Panc1 (cell line): ENCODE measurements around the gene COL16A1. TPM values are rescaled to one million over a fixed set of nuclear protein-coding genes. Genes with fewer than 3 reads are reported as not detected.

Experiments
- ATAC-seq: fragments of 200-7000 bp; cut with Tn5 transposase; 2 replicates; pipeline ENCODE4 v1.9.1; 2020; ENCODE audit warnings: mild to moderate bottlenecking, moderate library complexity
- BruUV-seq: library from RNA; stranded (reverse); fragments of 400-500 nt; replicated peaks from 2 replicates; lab custom pipeline; 2021; lab: Mats Ljungman, UMichigan
- CTCF ChIA-PET: fragments of 300-600 bp; sonication (Branson Sonifier 250); formaldehyde crosslinking; loops from one replicate; lab custom pipeline; 2022; ENCODE audit warnings: antibody characterized with exemption; lab: Charles Lee
- POLR2A ChIA-PET: fragments of 300-600 bp; sonication (Branson Sonifier 250); formaldehyde crosslinking; loops from one replicate; lab custom pipeline; 2022; ENCODE audit warnings: antibody characterized with exemption; lab: Charles Lee
- DNase-seq: peaks from one replicate; pipeline ENCODE4 v3.0.0-alpha.2; 2010; ENCODE audit warnings: low read depth, low spot score
- H3K27ac ChIP-seq: 2 replicates; pipeline ENCODE4 v1.5.1; 2011; ENCODE audit warnings: mild to moderate bottlenecking, low read length, inconsistent platforms
- H3K27me3 ChIP-seq: fragments of 200-500 bp; sonication (Bioruptor generic); 2 replicates; pipeline ENCODE4 v1.6.0; 2014; ENCODE audit warnings: low read length, inconsistent platforms; ENCODE audit not compliant: control insufficient read depth, insufficient read depth
- H3K36me3 ChIP-seq: fragments of 200-500 bp; sonication (Bioruptor generic); 2 replicates; pipeline ENCODE4 v1.5.1; 2014; ENCODE audit warnings: inconsistent platforms, mild to moderate bottlenecking, low read length, moderate library complexity; ENCODE audit not compliant: control insufficient read depth, insufficient read depth
- H3K4me1 ChIP-seq: 2 replicates; pipeline ENCODE4 v1.5.1; 2011; ENCODE audit warnings: inconsistent platforms, mild to moderate bottlenecking, low read length, moderate library complexity; ENCODE audit not compliant: control insufficient read depth, insufficient read depth
- H3K4me3 ChIP-seq, 2 experiments: 2 replicates each; pipeline ENCODE4 v1.5.1; 2011 to 2012; ENCODE audit warnings: low read depth in 2 of 2, low read length in 2 of 2, mild to moderate bottlenecking in 2 of 2, inconsistent platforms in 1 of 2, moderate library complexity in 1 of 2
- H3K9me3 ChIP-seq: fragments of 200-500 bp; sonication (Bioruptor generic); 2 replicates; pipeline ENCODE4 v1.5.1; 2014; ENCODE audit warnings: low read depth, mild to moderate bottlenecking, inconsistent platforms, low read length, moderate library complexity; ENCODE audit not compliant: control insufficient read depth, insufficient read depth
- POLR2AphosphoS5 ChIP-seq: IDR thresholded peaks from 2 replicates; pipeline ENCODE4 v1.6.1; 2012; ENCODE audit warnings: mild to moderate bottlenecking, low read depth, low read length, moderate library complexity
- SIN3A ChIP-seq: IDR thresholded peaks from 2 replicates; pipeline ENCODE4 v1.6.1; 2012; ENCODE audit warnings: low read depth, mild to moderate bottlenecking, low read length, moderate library complexity, borderline replicate concordance; ENCODE audit not compliant: insufficient read depth
- TCF7L2 ChIP-seq: IDR thresholded peaks from 2 replicates; pipeline ENCODE4 v1.6.1; 2011; ENCODE audit warnings: mild to moderate bottlenecking, low read depth, low read length, inconsistent platforms
- in situ Hi-C: cut with HindIII; loops from 2 replicates; pipeline ENCODE4 v1.10.0; 2016; ENCODE audit warnings: low sequenced_read_pairs, low pct_unique_long_range_greater_than_20kb
- intact Hi-C: fragments of 100-400 bp; cut with micrococcal nuclease; formaldehyde crosslinking; loops from one replicate; pipeline ENCODE4 v1.10.0; 2022; ENCODE audit not compliant: unreplicated experiment
- total RNA-seq: library from RNA; stranded (reverse); gene quantifications from one replicate; pipeline ENCODE4 v1.2.1, GENCODE V29; 2021; ENCODE audit not compliant: unreplicated experiment
- TF ChIP-seq, protein P1 (sequence below): fragments of 450-650 bp; IDR thresholded peaks from 2 replicates; pipeline ENCODE4 v1.5.1; 2017; ENCODE audit warnings: mild to moderate bottlenecking
- TF ChIP-seq, protein P2 (sequence below), 2 experiments: IDR thresholded peaks; 2 replicates each; pipeline ENCODE4 v1.6.1; 2011 to 2012; ENCODE audit warnings: low read depth in 2 of 2, control low read depth in 1 of 2, low read length in 1 of 2, mild to moderate bottlenecking in 1 of 2, moderate library complexity in 1 of 2; ENCODE audit not compliant: insufficient read depth in 1 of 2

The COL16A1 gene
- total RNA-seq, 1 experiment from 2014 or later, result 7.6 TPM

DNA sequence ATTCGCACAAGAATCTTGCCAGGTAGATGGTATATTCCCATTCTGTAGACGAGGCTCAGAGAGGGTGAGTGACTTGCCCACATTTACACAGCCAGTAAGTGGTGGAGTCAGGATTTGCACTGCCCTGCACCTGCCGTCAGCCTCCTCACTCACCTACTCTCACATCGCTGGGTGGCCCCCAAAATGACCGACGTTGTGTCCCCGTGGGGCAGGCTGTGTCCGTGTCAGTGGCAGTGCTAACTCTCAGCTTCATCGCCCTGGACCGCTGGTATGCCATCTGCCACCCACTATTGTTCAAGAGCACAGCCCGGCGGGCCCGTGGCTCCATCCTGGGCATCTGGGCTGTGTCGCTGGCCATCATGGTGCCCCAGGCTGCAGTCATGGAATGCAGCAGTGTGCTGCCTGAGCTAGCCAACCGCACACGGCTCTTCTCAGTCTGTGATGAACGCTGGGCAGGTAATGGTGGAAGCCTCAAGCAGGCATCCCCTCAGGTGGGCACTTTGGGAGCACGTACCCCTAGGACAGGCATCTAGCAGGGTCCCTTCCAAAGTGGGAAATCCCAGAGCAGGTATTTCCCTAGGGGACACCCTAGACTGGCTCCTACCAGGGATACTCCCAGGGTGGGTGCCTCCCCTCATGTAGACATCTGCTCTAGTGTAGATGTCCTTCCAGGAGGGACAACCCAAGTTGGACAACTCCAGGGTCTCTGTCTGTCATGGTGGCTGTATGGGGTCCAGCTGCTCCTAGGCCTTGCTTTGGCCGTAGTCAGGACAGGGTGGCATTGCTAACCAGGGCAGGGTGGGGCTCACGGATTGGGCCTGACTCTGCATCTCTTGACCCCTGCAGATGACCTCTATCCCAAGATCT is 83.0 kb downstream of the COL16A1 start:
- TF ChIP-seq, protein P1, sequence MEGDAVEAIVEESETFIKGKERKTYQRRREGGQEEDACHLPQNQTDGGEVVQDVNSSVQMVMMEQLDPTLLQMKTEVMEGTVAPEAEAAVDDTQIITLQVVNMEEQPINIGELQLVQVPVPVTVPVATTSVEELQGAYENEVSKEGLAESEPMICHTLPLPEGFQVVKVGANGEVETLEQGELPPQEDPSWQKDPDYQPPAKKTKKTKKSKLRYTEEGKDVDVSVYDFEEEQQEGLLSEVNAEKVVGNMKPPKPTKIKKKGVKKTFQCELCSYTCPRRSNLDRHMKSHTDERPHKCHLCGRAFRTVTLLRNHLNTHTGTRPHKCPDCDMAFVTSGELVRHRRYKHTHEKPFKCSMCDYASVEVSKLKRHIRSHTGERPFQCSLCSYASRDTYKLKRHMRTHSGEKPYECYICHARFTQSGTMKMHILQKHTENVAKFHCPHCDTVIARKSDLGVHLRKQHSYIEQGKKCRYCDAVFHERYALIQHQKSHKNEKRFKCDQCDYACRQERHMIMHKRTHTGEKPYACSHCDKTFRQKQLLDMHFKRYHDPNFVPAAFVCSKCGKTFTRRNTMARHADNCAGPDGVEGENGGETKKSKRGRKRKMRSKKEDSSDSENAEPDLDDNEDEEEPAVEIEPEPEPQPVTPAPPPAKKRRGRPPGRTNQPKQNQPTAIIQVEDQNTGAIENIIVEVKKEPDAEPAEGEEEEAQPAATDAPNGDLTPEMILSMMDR, result no peak
- TF ChIP-seq SIN3A (no peak), POLR2AphosphoS5 (no peak), TCF7L2 (no peak)
- TF ChIP-seq, protein P2, sequence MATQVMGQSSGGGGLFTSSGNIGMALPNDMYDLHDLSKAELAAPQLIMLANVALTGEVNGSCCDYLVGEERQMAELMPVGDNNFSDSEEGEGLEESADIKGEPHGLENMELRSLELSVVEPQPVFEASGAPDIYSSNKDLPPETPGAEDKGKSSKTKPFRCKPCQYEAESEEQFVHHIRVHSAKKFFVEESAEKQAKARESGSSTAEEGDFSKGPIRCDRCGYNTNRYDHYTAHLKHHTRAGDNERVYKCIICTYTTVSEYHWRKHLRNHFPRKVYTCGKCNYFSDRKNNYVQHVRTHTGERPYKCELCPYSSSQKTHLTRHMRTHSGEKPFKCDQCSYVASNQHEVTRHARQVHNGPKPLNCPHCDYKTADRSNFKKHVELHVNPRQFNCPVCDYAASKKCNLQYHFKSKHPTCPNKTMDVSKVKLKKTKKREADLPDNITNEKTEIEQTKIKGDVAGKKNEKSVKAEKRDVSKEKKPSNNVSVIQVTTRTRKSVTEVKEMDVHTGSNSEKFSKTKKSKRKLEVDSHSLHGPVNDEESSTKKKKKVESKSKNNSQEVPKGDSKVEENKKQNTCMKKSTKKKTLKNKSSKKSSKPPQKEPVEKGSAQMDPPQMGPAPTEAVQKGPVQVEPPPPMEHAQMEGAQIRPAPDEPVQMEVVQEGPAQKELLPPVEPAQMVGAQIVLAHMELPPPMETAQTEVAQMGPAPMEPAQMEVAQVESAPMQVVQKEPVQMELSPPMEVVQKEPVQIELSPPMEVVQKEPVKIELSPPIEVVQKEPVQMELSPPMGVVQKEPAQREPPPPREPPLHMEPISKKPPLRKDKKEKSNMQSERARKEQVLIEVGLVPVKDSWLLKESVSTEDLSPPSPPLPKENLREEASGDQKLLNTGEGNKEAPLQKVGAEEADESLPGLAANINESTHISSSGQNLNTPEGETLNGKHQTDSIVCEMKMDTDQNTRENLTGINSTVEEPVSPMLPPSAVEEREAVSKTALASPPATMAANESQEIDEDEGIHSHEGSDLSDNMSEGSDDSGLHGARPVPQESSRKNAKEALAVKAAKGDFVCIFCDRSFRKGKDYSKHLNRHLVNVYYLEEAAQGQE (IDR thresholded peaks at IDR 0.05; ENCODE audit: insufficient read depth in 1 of 2, low read depth in 2 of 2, low read length in 1 of 2), result no peak
- BruUV-seq, result no TSS peak
- CTCF ChIA-PET, result interaction anchor here (0.6 kb wide), 1 partner anchor 169 kb away, joined by 4 read pairs; no protein-coding TSS in a partner anchor
- DNase-seq (no peak), ATAC-seq (no peak)
- Histone ChIP-seq H3K36me3 (no peaks in the 10 kb centered on the region), H3K4me3 (no peak overlapping the region), H3K4me1 (no peaks in the 10 kb centered on the region; the same call in 1 of the 2 replicates), H3K27ac (no peak overlapping the region), H3K9me3 (no peaks in the 10 kb centered on the region), H3K27me3 (peaks cover 5% of the 10 kb centered on the region)
- intact Hi-C loops, result no loop called here
- in situ Hi-C loops, result no loop called here
- POLR2A ChIA-PET, result no interaction called here

GRCh38 chr1:31618916-31619846 is 84.6 kb downstream of the COL16A1 start:
- intact Hi-C loops, result no loop called here

More at GRCh38 chr1:31618916-31619846, 84.6 kb downstream of the COL16A1 start:
- in situ Hi-C loops, result no loop called here
- no peak overlapping the region for H3K4me3 ChIP-seq
- H3K27me3 ChIP-seq, result peaks cover 5% of the 10 kb centered on the region
- no peak for TF ChIP-seq TCF7L2
- H3K27ac ChIP-seq, result no peak overlapping the region
- H3K4me1 ChIP-seq, result peaks cover 2% of the 10 kb centered on the region
- CTCF ChIA-PET, result interaction anchor here (0.7 kb wide), 1 partner anchor 38 kb away, joined by 3 read pairs; no protein-coding TSS in a partner anchor
- POLR2A ChIA-PET, result no interaction called here
- ATAC-seq, result peak; percentile 19; the same call in 1 of the 2 replicates
- H3K9me3 ChIP-seq, result no peaks in the 10 kb centered on the region
- DNase-seq, result no peak
- H3K36me3 ChIP-seq, result no peaks in the 10 kb centered on the region
- no TSS peak for BruUV-seq
